ENCODE data around the gene DNAJC5. TPM values are rescaled to one million over a fixed set of nuclear protein-coding genes. Genes with fewer than 3 reads are reported as not detected.
A peak's percentile ranks its signal among the peaks of the same experiment; 100 is the strongest.

DNAJC5 gene
- total and polyA plus RNA-seq, 2 of the 8 experiments (the other 6 are each of a cell fraction or from before 2014, with no cell fraction given) = 19.2 to 31.2 TPM

GRCh38 chr20:63942969-63943807 lies 48.3 kb downstream of the DNAJC5 start:
- ChIA-PET CTCF (ENCODE audit: partially characterized antibody) (interaction anchor here (0.8 to 5.4 kb wide), 7 partner anchors 8 to 1083 kb away, joined by 3 to 28 read pairs (median 3); partner anchors contain the start of gene SAMD10), POLR2A (ENCODE audit: partially characterized antibody) (interaction anchor here (0.8 to 7.8 kb wide), 6 partner anchors 9 to 233 kb away, joined by 3 to 68 read pairs (median 6); partner anchors contain the start of gene UCKL1)
- FAIRE-seq (no peak), DNase-seq (ENCODE audit: low read depth in 1 of 2, low spot score in 2 of 2) (no peak)
- Histone ChIP-seq H4K20me1 (replicated peaks in 1 of 2; ENCODE audit: control insufficient read depth in 1 of 2, insufficient read depth in 2 of 2, low read length in 2 of 2) (peaks cover 17 to 33% of the 10 kb centered on the region in 2 experiments), H3K14ac (ENCODE audit: insufficient read length) (no peak overlapping the region), H3K23ac (ENCODE audit: insufficient read length) (no peak overlapping the region), H2BK15ac (ENCODE audit: low read length) (no peak overlapping the region), H2AFZ (ENCODE audit: low read length) (no peak overlapping the region), H3K18ac (ENCODE audit: extremely low read depth, low read length) (no peak overlapping the region; the same call in 1 of the 2 replicates), H2BK120ac (replicated peaks; ENCODE audit: low read depth, low read length) (no peak overlapping the region), H2BK5ac (ENCODE audit: low read depth, low read length) (peak overlapping the region; percentile 78; the same call in 1 of the 2 replicates), H3K27me3 (replicated peaks in 1 of 4; ENCODE audit: control insufficient read depth in 3 of 4, extremely low read depth in 1 of 4, insufficient read depth in 3 of 4, low read length in 3 of 4) (no peaks in the 10 kb centered on the region), H3K4me3 (ENCODE audit: extremely low read depth in 1 of 4, insufficient read depth in 2 of 4, low read depth in 3 of 4, low read length in 4 of 4) (peak overlapping the region in 1 of 4 experiments; percentile 42; a peak in 1 of 8 replicates), H3K4ac (replicated peaks; ENCODE audit: insufficient read length, low read depth, low read length) (no peak overlapping the region), H2BK12ac (ENCODE audit: low read depth, low read length) (peak overlapping the region; percentile 60; the same call in 1 of the 2 replicates), H3K36me3 (ENCODE audit: control insufficient read depth in 2 of 4, insufficient read depth in 4 of 4, low read length in 3 of 4) (peaks cover 3 to 21% (median 14%) of the 10 kb centered on the region in 4 experiments; a peak in 5 of 8 replicates), H3K23me2 (ENCODE audit: low read depth, low read length) (peaks cover 12% of the 10 kb centered on the region), H2AK5ac (ENCODE audit: low read depth, low read length) (peak overlapping the region; percentile 65; the same call in 1 of the 2 replicates), H4K5ac (ENCODE audit: insufficient read length, low read depth, low read length) (no peak overlapping the region), H2BK20ac (ENCODE audit: low read length) (no peak overlapping the region), H3K9ac (replicated peaks in 1 of 4; ENCODE audit: extremely low read depth in 1 of 4, low read depth in 3 of 4, low read length in 3 of 4) (no peak overlapping the region; a peak in 1 of 7 replicates), H3K4me2 (ENCODE audit: insufficient read depth in 1 of 2, low read depth in 2 of 2, low read length in 2 of 2) (peak overlapping the region; percentile 55 to 73; a peak in 2 of 4 replicates), H4K8ac (ENCODE audit: extremely low read depth, insufficient read depth, low read length) (peak overlapping the region; percentile 28; the same call in 1 of the 2 replicates), H3K4me1 (replicated peaks in 1 of 4; ENCODE audit: control insufficient read depth in 3 of 4, insufficient read depth in 4 of 4, low read length in 3 of 4) (peaks cover 0 to 28% (median 13%) of the 10 kb centered on the region in 4 experiments; a peak in 6 of 7 replicates), H3K79me1 (ENCODE audit: low read depth, low read length) (peaks cover 5% of the 10 kb centered on the region), H3K56ac (replicated peaks; ENCODE audit: insufficient read length, low read depth, low read length) (no peak overlapping the region), H3K27ac (ENCODE audit: low read depth, low read length) (no peak overlapping the region; the same call in 1 of the 2 replicates), H4K91ac (replicated peaks; ENCODE audit: insufficient read length, low read length) (no peak overlapping the region), H3K9me3 (ENCODE audit: insufficient read depth in 2 of 2, low read depth in 1 of 2, low read length in 1 of 2) (no peaks in the 10 kb centered on the region), H3K79me2 (ENCODE audit: control insufficient read depth in 1 of 2, insufficient read depth in 2 of 2, low read length in 2 of 2) (peaks cover 0 to 22% of the 10 kb centered on the region in 2 experiments; a peak in 1 of 4 replicates)
- TF ChIP-seq SP1 (IDR thresholded peaks at IDR 0.05; ENCODE audit: low read depth, low read length) (no peak), BCL11A (IDR thresholded peaks at IDR 0.05; ENCODE audit: low read depth in 2 of 2, low read length in 2 of 2) (no peak), RXRA (IDR thresholded peaks at IDR 0.05; ENCODE audit: insufficient read depth, low read depth, low read length) (no peak), POLR2AphosphoS5 (IDR thresholded peaks at IDR 0.05; ENCODE audit: low read depth, low read length) (0 out of 2 replicates have a peak, but pooled peaks have one; percentile 18), CBX8 (IDR thresholded peaks at IDR 0.05; ENCODE audit: borderline replicate concordance, low read depth, low read length) (no peak), NRF1 (IDR thresholded peaks at IDR 0.05; ENCODE audit: low read depth, low read length) (no peak)
- WGBS, 2 experiments (ENCODE audit: extremely low coverage in 1 of 2, insufficient coverage in 1 of 2, insufficient read length in 1 of 2, insufficient replicate concordance in 2 of 2, low coverage in 1 of 2, low lambda C conversion rate in 2 of 2, missing lambda C conversion rate in 1 of 2) = 92% methylated on average over 17 of the region's 19 CpGs; no CpG with 5 or more reads in 1 of the 2 experiments

Data from H1 (cell line).